HEK293T (cell line): ENCODE measurements around the gene PSMC5.

ENCODE experiments used
- FOXK2 ChIP-seq: fragments of 450-650 bp; IDR thresholded peaks from 2 replicates; pipeline ENCODE4 v1.6.1; 2016; ENCODE audit warnings: mild to moderate bottlenecking
- FOXM1 ChIP-seq: fragments of 450-650 bp; IDR thresholded peaks from 2 replicates; pipeline ENCODE4 v1.6.1; 2017; ENCODE audit warnings: mild to moderate bottlenecking, borderline replicate concordance

DNA sequence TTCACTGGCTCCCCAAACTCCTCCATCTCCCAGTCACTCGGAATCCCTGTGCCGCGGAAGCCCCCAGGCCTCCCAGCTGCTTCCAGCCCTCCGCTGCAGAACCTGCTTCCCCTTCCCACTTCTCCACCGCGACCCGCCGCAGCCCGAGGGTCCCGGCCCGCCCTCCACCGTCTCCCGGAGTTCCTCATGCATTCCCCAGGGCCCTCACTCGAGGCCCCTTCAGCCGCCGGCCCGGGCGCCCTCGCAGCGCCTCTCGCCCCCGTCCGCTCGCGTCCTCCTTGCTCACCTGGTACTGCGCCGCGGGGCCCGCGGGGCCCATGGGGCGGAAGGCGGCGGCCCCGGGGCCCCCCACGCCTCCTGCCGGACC, 14.9 kb downstream of the PSMC5 start:
- no peak for TF ChIP-seq FOXK2
- TF ChIP-seq FOXM1 = no peak
